ENCODE measurements around the gene LITAF. TPM values are rescaled to one million over a fixed set of nuclear protein-coding genes. Genes with fewer than 3 reads are reported as not detected.

LITAF gene
- total RNA-seq, 4 donors from 2014 or later: 32.8 to 193 (median 101) TPM

DNA sequence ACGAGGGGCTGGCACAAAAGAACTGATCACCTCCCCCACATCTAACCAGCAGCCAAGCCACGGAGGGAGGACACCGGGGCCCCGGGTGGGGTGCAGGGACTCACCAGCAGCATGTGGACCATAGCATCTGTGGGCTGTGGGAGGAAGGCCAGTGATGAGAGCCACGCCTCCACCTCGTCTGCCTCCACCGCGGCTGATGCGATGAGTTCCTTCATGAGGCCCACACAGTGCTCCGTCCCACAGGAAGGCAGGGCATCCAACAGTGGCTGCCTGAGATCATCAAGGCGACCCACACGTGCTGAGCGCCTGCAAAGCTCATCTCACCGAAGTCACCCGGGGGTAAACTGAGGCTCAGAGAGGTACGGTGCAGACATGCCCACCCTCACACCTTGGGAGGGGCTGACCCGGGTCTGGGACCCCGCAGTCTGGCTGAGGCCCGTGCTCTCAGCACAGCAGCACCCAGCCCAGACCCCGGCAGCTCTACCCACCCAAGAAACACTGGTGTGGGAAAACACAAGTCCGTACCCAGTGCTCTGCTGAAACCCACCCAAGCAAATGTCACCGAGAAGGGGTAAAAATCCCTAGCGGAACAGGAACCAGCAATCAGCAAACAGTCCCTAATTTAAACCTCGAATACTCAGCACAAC lies 85.9 kb downstream of the LITAF start:
- DNase-seq: no peak
- intact Hi-C loops (cut with DNase I; ENCODE audit: low total_unique reads): no loop called here
- Histone ChIP-seq H3K27ac (no peak overlapping the region), H3K4me1 (peaks cover 12 to 23% (median 17%) of the 10 kb centered on the region in 4 donors), H3K27me3 (no peaks in the 10 kb centered on the region), H3K36me3 (no peaks in the 10 kb centered on the region), H3K4me3 (no peak overlapping the region), H3K9me3 (no peaks in the 10 kb centered on the region)
- in situ Hi-C loops (cut with MboI; ENCODE audit: low pct_ligation_motif_present in 1 of 4, low pct_unique_long_range_greater_than_20kb in 1 of 4, low sequenced_read_pairs in 3 of 4): no loop called here
- WGBS, 2 donors (ENCODE audit: low coverage in 1 of 2): 69 to 73% methylated on average over 8 to 23 of the region's 24 CpGs
- TF ChIP-seq, protein P1, sequence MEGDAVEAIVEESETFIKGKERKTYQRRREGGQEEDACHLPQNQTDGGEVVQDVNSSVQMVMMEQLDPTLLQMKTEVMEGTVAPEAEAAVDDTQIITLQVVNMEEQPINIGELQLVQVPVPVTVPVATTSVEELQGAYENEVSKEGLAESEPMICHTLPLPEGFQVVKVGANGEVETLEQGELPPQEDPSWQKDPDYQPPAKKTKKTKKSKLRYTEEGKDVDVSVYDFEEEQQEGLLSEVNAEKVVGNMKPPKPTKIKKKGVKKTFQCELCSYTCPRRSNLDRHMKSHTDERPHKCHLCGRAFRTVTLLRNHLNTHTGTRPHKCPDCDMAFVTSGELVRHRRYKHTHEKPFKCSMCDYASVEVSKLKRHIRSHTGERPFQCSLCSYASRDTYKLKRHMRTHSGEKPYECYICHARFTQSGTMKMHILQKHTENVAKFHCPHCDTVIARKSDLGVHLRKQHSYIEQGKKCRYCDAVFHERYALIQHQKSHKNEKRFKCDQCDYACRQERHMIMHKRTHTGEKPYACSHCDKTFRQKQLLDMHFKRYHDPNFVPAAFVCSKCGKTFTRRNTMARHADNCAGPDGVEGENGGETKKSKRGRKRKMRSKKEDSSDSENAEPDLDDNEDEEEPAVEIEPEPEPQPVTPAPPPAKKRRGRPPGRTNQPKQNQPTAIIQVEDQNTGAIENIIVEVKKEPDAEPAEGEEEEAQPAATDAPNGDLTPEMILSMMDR (IDR thresholded peaks at IDR 0.05): no peak
- TF ChIP-seq POLR2A (IDR thresholded peaks at IDR 0.05) (no peak), EP300 (IDR thresholded peaks at IDR 0.05; ENCODE audit: low read depth) (no peak), POLR2AphosphoS5 (IDR thresholded peaks at IDR 0.05) (no peak)

DNA sequence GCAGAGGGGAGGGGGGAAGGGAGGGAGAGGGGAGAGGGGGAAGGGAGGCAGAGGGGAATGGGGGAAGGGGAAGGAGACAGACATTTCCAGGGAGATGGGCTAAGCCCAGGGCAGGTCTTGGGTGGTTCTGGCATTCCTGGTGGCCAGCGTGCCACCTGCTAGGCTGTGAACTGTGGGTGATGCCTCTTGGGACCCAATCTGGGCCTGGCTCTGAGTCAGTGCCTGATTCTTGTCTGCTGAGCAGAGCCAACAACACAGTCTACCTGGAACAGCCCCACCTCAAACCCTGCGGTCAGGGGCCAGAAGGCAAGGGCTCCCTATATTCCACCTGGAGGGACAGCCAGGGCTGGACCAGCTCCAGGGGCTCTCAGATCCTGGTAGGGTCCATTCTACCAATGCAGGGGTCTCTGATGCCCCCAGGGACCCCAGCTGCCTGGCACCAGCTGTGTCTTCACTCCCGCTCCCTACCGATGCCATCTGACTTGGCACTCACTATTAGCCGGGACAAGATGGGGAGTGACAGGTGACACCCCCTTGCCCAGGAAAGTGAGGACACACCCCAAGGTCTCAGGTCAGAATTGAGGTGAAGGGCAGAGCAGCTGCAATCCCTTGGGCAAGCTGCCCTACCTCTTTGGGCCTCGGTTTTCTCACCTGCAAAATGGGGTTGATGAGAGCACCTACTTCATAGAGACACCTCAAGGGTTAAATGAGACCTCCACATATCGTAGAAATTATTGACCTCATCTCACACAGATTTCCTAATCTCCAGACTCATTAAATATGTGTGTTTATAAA lies 87.2 kb downstream of the LITAF start:
- WGBS, 2 donors (ENCODE audit: low coverage in 1 of 2): 50 to 72% methylated on average over 2 to 6 of the region's 7 CpGs
- no peaks in the 10 kb centered on the region for H3K27me3 ChIP-seq
- no peak overlapping the region for H3K4me3 ChIP-seq
- H3K36me3 ChIP-seq: no peaks in the 10 kb centered on the region
- no peaks in the 10 kb centered on the region for H3K9me3 ChIP-seq
- no peak overlapping the region for H3K27ac ChIP-seq
- TF ChIP-seq POLR2AphosphoS5 (IDR thresholded peaks at IDR 0.05) (no peak), EP300 (IDR thresholded peaks at IDR 0.05; ENCODE audit: low read depth) (no peak), POLR2A (IDR thresholded peaks at IDR 0.05) (no peak)
- TF ChIP-seq, protein P1 (IDR thresholded peaks at IDR 0.05): no peak
- no peak for DNase-seq
- peaks cover 12 to 31% (median 21%) of the 10 kb centered on the region in 4 donors for H3K4me1 ChIP-seq
- intact Hi-C loops (cut with DNase I; ENCODE audit: low total_unique reads): no loop called here
- in situ Hi-C loops (cut with MboI; ENCODE audit: low pct_ligation_motif_present in 1 of 4, low pct_unique_long_range_greater_than_20kb in 1 of 4, low sequenced_read_pairs in 3 of 4): no loop called here

DNA sequence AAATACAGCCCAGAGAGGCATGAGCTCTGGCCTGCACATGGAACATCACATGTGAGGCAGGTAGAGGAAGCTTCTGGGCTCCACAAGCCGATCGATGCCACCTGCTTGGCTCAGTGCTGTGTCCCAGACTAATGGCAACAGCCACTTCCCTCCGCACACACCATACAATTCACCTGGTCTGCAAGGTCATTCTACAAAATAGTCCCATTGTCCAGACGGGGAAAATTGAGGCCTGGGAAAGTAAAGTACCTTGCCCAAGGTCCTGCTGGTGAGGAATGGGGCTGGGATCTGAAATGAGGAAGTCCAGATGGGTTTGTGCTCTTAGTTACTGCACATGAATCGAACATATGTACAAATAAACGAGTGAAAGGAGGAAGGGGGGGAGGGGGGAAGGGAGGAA lies 88.0 kb downstream of the LITAF start:
- Histone ChIP-seq H3K27ac (peak overlapping the region in 1 of 4 donors; percentile 76), H3K27me3 (no peaks in the 10 kb centered on the region), H3K4me1 (peaks cover 12 to 31% (median 21%) of the 10 kb centered on the region in 4 donors), H3K36me3 (no peaks in the 10 kb centered on the region), H3K9me3 (no peaks in the 10 kb centered on the region), H3K4me3 (no peak overlapping the region)
- in situ Hi-C loops (cut with MboI; ENCODE audit: low pct_ligation_motif_present in 1 of 4, low pct_unique_long_range_greater_than_20kb in 1 of 4, low sequenced_read_pairs in 3 of 4): no loop called here
- TF ChIP-seq EP300 (IDR thresholded peaks at IDR 0.05; ENCODE audit: low read depth): no peak
- TF ChIP-seq, protein P1 (IDR thresholded peaks at IDR 0.05): no peak
- TF ChIP-seq POLR2A (IDR thresholded peaks at IDR 0.05): no peak
- TF ChIP-seq POLR2AphosphoS5 (IDR thresholded peaks at IDR 0.05): no peak
- WGBS, 2 donors (ENCODE audit: low coverage in 1 of 2): 66% methylated on average over 6 of the region's 6 CpGs; no CpG with 5 or more reads in 1 of the 2 donors
- no peak for DNase-seq
- intact Hi-C loops (cut with DNase I; ENCODE audit: low total_unique reads): no loop called here

DNA sequence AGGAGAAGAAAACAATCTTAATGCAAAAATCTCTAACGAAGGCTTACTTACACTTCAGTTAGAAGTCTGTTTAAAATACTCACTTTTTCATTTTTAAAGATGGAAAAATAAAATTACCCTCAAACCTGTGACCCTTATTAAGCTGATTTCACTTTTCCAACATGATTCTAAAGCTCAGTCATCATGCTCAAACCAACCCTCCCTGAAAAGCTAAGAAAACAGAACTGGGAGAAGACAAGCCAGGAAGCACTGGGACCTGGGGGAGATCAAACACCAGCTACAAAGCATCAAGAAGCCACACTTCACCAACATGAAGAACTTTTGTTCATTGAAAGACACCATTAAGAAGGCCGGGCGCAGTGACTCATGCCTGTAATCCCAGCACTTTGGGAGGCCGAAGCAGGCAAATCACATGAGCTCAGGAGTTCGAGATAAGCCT lies 88.8 kb downstream of the LITAF start:
- 22 to 57% methylated on average over 1 to 5 of the region's 5 CpGs for WGBS, 2 donors (ENCODE audit: low coverage in 1 of 2)
- Histone ChIP-seq H3K4me1 (peaks cover 12 to 31% (median 21%) of the 10 kb centered on the region in 4 donors), H3K27ac (peak overlapping the region; percentile 76 to 85 (median 81)), H3K9me3 (no peaks in the 10 kb centered on the region), H3K27me3 (no peaks in the 10 kb centered on the region), H3K4me3 (no peak overlapping the region), H3K36me3 (no peaks in the 10 kb centered on the region)
- intact Hi-C loops (cut with DNase I; ENCODE audit: low total_unique reads): no loop called here
- TF ChIP-seq POLR2AphosphoS5 (IDR thresholded peaks at IDR 0.05): no peak
- TF ChIP-seq, protein P1 (IDR thresholded peaks at IDR 0.05): no peak
- TF ChIP-seq POLR2A (IDR thresholded peaks at IDR 0.05): no peak
- no peak for TF ChIP-seq EP300 (IDR thresholded peaks at IDR 0.05; ENCODE audit: low read depth)
- no peak for DNase-seq
- in situ Hi-C loops (cut with MboI; ENCODE audit: low pct_ligation_motif_present in 1 of 4, low pct_unique_long_range_greater_than_20kb in 1 of 4, low sequenced_read_pairs in 3 of 4): no loop called here
